Right renal pelvis (tissue), 4 donors: ENCODE measurements around the gene CFAP410. TPM values are rescaled to one million over a fixed set of nuclear protein-coding genes. Genes with fewer than 3 reads are reported as not detected.
"Not testable (repeated sequence)": the region's sequence is repeated elsewhere in the genome, so short reads cannot be mapped to it uniquely, and the experiment has no call there.

Source experiments
- DNase-seq, 4 donors: peaks; one replicate each; pipeline ENCODE4 v3.0.0-alpha.2; 2013; ENCODE audit warnings: low read depth in 4 of 4, low spot score in 3 of 4, missing footprints in 1 of 4
- polyA plus RNA-seq, 4 donors: library from polyadenylated mRNA; unstranded; fragments of 120-200 nt; gene quantifications; one replicate each; pipeline ENCODE4 v1.2.1, GENCODE V29; 2013; ENCODE audit not compliant: insufficient read length in 4 of 4

The CFAP410 gene
- polyA plus RNA-seq, 4 donors, result 20.7 to 36.2 (median 22.2) TPM

DNA sequence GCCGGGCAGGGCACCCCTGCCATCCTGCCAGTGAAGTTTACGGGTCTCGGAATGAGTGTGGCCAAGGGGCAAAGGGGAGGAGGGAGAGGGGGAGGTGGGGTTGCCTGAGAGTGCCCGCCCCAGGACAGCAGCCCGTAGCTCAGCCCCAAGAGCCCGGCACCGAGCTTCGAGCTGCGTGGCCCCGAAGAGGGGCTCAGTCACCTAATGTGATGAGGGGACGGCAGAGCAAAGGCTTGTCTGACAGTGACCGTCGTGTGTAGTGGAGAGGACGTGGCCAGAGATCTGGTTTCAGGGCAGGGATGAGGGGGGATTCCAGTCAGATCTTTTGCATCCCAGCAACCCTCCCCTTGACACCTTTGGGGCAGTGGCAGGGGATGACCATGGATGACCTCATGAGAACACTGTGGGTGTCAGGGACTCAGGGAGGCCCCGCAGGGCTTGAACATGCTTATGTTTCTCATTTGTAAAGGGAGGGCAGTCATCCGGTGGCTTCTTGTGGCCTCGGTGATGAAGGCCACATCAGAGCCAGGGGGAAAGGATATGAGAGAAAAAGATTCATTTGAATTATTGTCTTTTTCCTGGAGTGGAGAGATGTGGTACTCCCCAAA, 13.2 kb upstream of the CFAP410 start:
- no peak for DNase-seq

DNA sequence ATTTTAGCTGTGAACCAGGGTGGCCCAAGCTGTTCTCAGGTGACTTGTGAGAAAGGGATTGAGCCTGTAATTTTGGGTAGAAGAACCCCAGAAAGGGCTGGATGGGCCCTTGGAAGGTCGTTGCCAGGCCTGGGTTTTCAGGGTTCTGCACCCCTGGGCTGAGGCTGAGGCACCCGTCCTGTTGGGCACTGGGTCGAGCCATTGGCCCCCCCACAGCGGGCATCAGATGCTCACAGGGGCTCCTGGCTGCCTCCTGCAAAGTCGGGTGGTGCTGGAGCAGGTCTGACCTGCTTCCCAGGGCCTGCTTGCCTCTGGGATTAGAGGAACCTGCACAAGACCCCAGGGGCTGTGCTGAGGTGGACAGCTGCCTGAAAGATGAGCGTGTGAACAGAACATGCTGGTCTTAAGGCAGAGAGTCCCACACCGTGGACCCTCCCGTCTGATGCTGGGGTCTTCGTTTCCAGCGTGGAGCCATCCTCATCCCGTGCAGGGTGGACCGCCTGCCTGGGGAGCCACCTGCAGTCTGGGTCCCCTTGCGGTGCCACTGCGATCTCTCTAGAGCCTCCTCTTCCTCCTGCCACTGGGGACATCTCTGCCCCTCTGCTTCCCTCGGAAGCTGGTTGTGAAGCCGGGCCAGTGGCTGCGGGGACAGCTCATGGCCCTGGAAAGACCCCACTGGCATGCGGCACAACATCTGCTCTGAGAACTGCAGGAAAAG, 12.5 kb upstream of the CFAP410 start:
- DNase-seq, result no peak

DNA sequence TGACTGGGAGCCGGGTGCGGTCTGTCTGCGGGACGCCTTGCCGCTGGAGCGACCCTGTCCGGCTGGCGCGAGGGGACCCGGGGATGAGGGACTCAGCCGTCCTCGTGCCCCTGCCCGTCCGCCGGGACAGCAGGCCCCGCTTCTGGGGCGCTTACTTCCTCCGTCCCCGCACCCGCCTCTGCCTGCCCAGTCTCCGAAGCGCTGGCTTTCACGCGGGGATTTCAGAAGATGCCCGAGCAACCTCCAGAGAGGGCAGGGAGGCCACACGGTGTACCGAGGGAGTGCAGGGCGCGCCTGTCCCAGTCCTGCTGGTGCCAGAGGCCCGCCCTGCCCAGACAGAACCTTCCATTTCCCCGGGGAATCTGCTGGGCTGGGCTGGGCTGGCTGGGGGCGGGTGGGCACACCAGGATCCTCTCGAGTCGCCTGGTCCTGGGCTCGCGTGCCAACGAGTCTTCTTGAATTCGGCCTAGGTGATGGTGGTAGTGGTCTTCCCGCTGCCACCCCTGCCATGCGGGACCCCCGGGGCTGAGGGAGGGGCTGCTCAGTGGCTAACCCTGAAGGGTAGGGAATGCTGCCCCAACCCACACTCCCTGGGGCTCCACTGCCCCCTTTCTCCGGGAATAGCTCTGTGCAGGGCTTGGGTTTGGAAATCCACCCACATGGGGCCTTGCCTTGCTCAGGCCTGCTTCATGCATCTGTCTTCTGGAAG, 11.7 kb upstream of the CFAP410 start:
- no peak for DNase-seq

GRCh38 chr21:44349847-44350772, 10.9 kb upstream of the CFAP410 start:
- DNase-seq, result no peak

DNA sequence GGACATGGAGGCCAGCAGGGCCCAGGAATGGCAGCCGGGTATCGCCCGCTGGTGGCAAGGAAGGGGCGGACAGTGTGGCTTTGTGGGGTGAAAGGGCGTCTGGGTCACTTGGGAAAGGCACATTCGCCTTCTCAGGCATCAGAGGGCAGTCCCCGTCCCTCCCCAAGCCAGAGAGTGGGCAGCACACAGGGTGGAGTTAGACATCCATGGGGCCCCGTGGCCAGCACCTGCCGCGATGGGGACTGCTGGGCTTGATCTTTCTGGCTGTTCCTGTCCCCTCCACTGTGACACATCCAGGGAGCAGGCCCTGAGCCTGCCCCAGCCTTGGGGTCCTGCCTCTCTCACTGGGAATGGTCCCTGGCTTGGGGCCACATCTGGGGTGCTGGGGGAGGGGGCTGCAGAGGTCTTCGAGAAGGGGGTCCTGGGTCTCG, 10.2 kb upstream of the CFAP410 start:
- DNase-seq, result no peak

- no peak for DNase-seq
These were observed 9.7 kb upstream of the CFAP410 start for GRCh38 chr21:44348861-44349260.

- no peak for DNase-seq
These were observed 8.8 kb upstream of the CFAP410 start for GRCh38 chr21:44347911-44348451.

GRCh38 chr21:44345495-44345894, 6.3 kb upstream of the CFAP410 start:
- DNase-seq, result no peak

GRCh38 chr21:44344541-44345183, 5.5 kb upstream of the CFAP410 start:
- DNase-seq, result no peak

DNA sequence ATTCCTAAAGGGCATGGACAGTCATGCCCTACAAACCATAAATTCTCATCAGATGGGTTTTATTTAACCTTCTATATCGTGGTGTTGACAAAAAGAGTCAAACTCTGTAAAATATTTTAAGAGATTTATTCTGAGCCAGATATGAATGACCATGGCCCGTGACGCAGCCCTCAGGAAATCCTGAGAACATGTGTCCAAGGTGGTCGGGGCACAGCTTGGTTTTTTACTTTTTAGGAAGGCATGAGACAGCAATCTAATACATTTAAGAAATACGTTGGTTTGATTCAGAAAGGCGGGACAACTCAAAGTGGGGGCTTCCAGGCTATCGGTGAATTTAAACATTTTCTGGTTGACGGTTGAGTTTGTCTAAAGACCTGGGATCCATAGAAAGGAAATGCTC, 3.8 kb upstream of the CFAP410 start:
- not testable (repeated sequence) for DNase-seq

GRCh38 chr21:44341726-44342458, 2.7 kb upstream of the CFAP410 start:
- not testable (repeated sequence) for DNase-seq

- DNase-seq, result peak; percentile 37 to 51 (median 44)
These were observed 972 bp downstream of the CFAP410 start for GRCh38 chr21:44337941-44338895.

- no peak for DNase-seq
These were observed 1.7 kb downstream of the CFAP410 start for GRCh38 chr21:44337449-44337848.

GRCh38 chr21:44335266-44336059, 3.7 kb downstream of the CFAP410 start:
- no peak for DNase-seq

GRCh38 chr21:44334329-44335030, 4.7 kb downstream of the CFAP410 start:
- no peak for DNase-seq

DNA sequence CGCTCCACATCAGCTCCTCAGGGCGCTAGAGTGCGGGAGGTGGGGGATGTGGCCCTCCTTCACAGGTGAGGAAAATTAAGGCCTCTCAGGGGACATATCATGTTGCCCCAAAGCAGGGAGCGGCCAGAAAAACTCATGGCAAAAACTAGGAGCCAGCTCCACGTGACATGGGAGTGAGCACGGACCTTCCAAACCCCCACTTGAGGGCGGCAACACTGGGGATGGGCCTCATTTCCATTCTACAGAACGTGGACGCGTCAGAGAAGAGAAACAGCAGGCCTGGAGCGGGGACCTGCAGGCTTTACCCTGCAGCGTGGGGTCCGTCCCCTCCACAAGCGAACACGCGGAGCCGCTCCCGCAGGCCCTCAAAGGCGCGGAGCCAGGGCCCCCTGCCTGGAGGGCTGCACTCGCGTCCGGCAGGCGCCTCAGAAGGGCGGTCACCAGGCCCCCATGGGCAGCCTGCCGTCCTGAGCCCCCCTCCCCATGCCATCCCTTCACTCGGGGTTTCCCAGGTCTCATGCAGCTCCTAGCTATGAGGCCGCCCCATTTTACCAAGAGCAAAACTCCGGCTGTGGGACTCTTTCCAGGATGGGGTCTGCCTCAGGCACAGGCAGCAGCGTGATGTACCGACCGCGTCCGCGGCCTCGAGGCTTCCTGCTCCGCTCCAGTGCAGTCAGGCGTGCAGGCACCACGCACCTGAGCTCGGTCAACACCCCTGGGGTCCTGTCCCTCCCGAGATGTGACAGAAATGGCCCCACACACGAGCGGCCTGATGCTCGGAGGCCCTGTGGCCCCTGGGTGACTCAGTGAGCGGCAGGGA, 5.5 kb downstream of the CFAP410 start:
- DNase-seq, result no peak
